Thyroid gland (tissue), 4 donors: ENCODE measurements around the gene TMEM41A. TPM values are rescaled to one million over a fixed set of nuclear protein-coding genes. Genes with fewer than 3 reads are reported as not detected.

Experiments
- DNase-seq, 2 donors: peaks; one replicate each; pipeline ENCODE4 v3.0.0-alpha.2; 2019
- H3K27ac ChIP-seq, 3 donors: fragments of 200-600 bp; sonication (generic); 1 replicate in 2 of 3; 2 replicates in 1 of 3; pipeline ENCODE4 v1.5.1; 2016 to 2019; ENCODE audit warnings: mild to moderate bottlenecking in 1 of 3, moderate library complexity in 1 of 3
- H3K27me3 ChIP-seq: fragments of 200-600 bp; sonication (generic); one replicate; pipeline ENCODE4 v1.5.1; 2019
- H3K36me3 ChIP-seq, 2 donors: fragments of 200-600 bp; sonication (generic); one replicate each; pipeline ENCODE4 v1.5.1; 2016 to 2019
- H3K4me1 ChIP-seq, 2 donors: fragments of 200-600 bp; sonication (generic); one replicate each; pipeline ENCODE4 v1.5.1; 2017 to 2019
- H3K4me3 ChIP-seq, 3 donors: fragments of 200-600 bp; sonication (generic); replicated peaks in 1 of 3; 1 replicate in 2 of 3; 2 replicates in 1 of 3; pipeline ENCODE4 v1.5.1; 2016; ENCODE audit warnings: mild to moderate bottlenecking in 1 of 3
- H3K9me3 ChIP-seq: fragments of 200-600 bp; sonication (generic); one replicate; pipeline ENCODE4 v1.5.1; 2017
- POLR2A ChIP-seq, 2 donors: fragments of 450-650 bp; IDR thresholded peaks; one replicate each; pipeline ENCODE4 v1.6.1; 2017; ENCODE audit warnings: antibody characterized with exemption in 2 of 2, mild to moderate bottlenecking in 2 of 2, moderate library complexity in 1 of 2
- WGBS, 2 donors: methylation state at CpG; one replicate each; pipeline ENCODE4 v1.1.5; 2017; 5-methylcytosine and 5-hydroxymethylcytosine counted together
- intact Hi-C: fragments of 100-400 bp; cut with DNase I; formaldehyde crosslinking; loops from one replicate; pipeline ENCODE4 v1.15.1; 2023
- total RNA-seq, 4 donors: library from RNA; depleted of rRNA; stranded (reverse); fragments of >200 nt; gene quantifications; one replicate each; pipeline ENCODE4 v1.2.3, GENCODE V29; 2016
- TF ChIP-seq, protein P1 (sequence below), 6 experiments: fragments of 200-600 bp in 3 of 6; fragments of 450-650 bp in 3 of 6; sonication (generic) in 3 of 6; IDR thresholded peaks; one replicate each; pipeline ENCODE4 v1.5.1; 2016 to 2019; ENCODE audit warnings: antibody characterized with exemption in 6 of 6, mild to moderate bottlenecking in 2 of 6, inconsistent platforms in 1 of 6, moderate library complexity in 1 of 6

The TMEM41A gene
- total RNA-seq, 4 donors from 2014 or later, result 9.9 to 16.9 (median 11.7) TPM

DNA sequence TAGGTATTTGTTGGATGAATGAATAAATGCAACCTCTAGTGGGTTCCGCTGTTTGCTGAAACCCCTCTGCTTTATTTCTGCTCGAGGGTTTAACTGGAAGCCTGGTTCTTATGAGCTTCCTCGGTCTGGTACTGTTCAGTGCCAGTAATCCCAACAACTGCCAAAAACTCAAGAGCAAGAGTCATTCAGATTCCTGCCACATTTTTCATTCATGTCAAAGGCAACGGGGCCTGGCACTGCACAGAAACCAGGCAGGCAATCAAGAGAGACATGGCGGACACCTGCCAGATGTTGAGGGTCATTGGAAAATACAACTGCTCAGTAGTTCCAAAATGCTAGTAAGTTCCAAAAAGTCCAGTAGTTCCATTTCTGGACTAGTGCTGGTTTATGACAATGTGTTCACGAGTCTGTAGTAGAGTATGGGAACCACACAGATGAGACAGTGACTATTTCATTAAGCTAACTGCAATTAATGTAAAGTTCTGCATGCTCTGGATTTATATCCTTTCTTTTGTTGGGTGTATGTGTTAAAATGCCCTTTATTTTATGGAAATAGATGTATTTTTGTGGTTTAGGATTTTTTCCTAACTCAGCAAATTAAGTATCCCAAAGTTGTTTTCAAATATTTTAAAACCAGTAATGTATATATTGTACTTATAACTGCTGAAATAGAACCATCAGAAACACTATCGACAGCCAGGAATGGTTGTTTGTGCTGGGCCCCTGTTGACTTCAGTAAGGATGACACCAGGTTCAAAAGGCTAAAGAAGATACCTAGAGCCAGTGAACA, 22.7 kb upstream of the TMEM41A start:
- no peak overlapping the region for H3K27ac ChIP-seq
- H3K27me3 ChIP-seq, result no peaks in the 10 kb centered on the region
- DNase-seq, result peak in 1 of 2 donors; percentile 5
- WGBS, 2 donors, result 79 to 84% methylated on average over 7 of the region's 7 CpGs
- H3K4me1 ChIP-seq, result no peaks in the 10 kb centered on the region
- no peak for TF ChIP-seq POLR2A (IDR thresholded peaks at IDR 0.05)
- no peak overlapping the region for H3K4me3 ChIP-seq
- H3K36me3 ChIP-seq, result no peaks in the 10 kb centered on the region
- no peaks in the 10 kb centered on the region for H3K9me3 ChIP-seq
- intact Hi-C loops, result no loop called here

DNA sequence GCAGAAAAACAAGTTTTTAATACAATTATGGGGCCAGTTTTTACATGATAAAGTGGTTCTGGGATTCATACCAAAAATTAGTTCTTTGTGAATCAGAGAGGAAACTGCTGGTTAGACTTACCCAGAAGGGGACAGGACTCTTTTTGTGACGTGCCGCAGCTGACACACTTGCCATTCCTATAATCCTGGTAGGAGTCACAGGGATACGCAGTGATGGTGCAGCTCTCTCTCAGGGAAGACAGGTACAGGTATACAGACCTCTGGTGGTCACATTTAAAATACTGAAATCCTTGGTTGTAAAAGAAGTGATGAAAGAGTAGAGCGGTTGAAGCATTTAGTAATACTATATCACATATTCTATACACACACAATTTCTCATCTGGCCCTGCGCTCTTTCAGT, 20.2 kb upstream of the TMEM41A start:
- Histone ChIP-seq H3K4me1 (no peaks in the 10 kb centered on the region), H3K36me3 (no peaks in the 10 kb centered on the region), H3K27me3 (no peaks in the 10 kb centered on the region), H3K9me3 (no peaks in the 10 kb centered on the region), H3K4me3 (no peak overlapping the region), H3K27ac (no peak overlapping the region)
- WGBS, 2 donors, result 82 to 85% methylated on average over 5 of the region's 5 CpGs
- DNase-seq, result no peak
- intact Hi-C loops, result no loop called here
- TF ChIP-seq POLR2A (IDR thresholded peaks at IDR 0.05), result no peak
- TF ChIP-seq, protein P1, sequence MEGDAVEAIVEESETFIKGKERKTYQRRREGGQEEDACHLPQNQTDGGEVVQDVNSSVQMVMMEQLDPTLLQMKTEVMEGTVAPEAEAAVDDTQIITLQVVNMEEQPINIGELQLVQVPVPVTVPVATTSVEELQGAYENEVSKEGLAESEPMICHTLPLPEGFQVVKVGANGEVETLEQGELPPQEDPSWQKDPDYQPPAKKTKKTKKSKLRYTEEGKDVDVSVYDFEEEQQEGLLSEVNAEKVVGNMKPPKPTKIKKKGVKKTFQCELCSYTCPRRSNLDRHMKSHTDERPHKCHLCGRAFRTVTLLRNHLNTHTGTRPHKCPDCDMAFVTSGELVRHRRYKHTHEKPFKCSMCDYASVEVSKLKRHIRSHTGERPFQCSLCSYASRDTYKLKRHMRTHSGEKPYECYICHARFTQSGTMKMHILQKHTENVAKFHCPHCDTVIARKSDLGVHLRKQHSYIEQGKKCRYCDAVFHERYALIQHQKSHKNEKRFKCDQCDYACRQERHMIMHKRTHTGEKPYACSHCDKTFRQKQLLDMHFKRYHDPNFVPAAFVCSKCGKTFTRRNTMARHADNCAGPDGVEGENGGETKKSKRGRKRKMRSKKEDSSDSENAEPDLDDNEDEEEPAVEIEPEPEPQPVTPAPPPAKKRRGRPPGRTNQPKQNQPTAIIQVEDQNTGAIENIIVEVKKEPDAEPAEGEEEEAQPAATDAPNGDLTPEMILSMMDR (IDR thresholded peaks at IDR 0.05), result no peak

DNA sequence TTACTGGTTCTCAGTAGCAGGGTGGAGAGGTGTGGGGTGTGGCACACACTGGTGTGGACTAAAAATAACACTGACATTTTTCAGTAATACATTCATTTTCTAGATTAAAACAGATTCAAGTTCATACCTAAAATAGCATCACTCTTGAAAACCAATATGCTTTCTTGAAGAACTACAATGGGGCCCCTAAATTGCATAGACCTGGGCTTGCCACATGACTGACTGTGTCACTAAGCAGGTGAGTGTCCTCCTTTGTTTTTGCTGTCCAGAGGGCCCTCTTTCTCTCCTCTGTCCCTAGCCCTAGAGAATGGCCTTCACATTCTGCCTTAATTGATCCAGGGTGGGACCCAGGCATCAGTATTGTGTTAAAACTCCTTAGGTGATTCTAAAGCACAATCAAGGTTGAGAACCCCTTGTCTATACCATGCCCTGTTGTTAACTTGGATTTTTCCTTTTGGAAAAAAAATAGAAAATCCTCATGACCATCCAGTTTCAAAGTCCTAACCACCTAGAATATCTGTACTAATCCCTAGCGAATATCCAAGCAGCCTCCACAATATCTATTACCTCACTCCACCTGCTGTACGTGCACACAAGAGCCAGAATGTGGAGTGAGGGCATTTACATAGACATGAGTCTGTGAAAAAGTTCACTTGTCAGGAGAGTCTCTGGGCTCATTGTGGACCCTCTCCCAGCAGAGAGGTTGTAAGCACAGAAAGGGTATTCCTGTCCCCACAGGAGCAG, 18.7 kb upstream of the TMEM41A start:
- Histone ChIP-seq H3K27ac (no peak overlapping the region), H3K9me3 (no peaks in the 10 kb centered on the region), H3K27me3 (no peaks in the 10 kb centered on the region), H3K4me1 (no peaks in the 10 kb centered on the region), H3K4me3 (no peak overlapping the region), H3K36me3 (no peaks in the 10 kb centered on the region)
- no peak for DNase-seq
- intact Hi-C loops, result no loop called here
- 78 to 85% methylated on average over 2 of the region's 2 CpGs for WGBS, 2 donors
- TF ChIP-seq POLR2A (IDR thresholded peaks at IDR 0.05), result no peak
- TF ChIP-seq, protein P1 (IDR thresholded peaks at IDR 0.05), result no peak

DNA sequence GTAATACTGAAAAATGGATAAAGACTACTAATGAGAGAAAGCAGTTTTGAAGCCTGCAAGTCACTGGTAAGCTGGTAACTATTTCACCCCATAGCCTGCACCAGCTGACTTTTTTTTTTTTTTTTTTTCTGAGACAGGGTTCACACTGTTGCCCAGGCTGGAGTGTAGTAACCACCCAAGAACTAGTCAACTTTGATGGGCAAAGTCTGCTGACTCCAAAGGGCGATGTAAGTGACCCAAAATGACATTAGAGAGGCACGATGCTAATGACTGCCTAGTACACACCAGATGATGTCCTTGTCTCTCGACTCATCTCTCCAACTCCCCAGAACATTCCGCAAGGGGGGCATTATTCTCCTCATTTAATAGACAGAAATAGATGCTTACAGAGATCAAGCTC, 12.9 kb upstream of the TMEM41A start:
- TF ChIP-seq, protein P1 (IDR thresholded peaks at IDR 0.05), result no peak
- TF ChIP-seq POLR2A (IDR thresholded peaks at IDR 0.05), result no peak
- H3K4me3 ChIP-seq, result no peak overlapping the region
- H3K27me3 ChIP-seq, result no peaks in the 10 kb centered on the region
- H3K4me1 ChIP-seq, result no peaks in the 10 kb centered on the region
- H3K36me3 ChIP-seq, result no peaks in the 10 kb centered on the region
- no peak for DNase-seq
- intact Hi-C loops, result no loop called here
- no peak overlapping the region for H3K27ac ChIP-seq
- H3K9me3 ChIP-seq, result no peaks in the 10 kb centered on the region
- 82 to 91% methylated on average over 4 of the region's 4 CpGs for WGBS, 2 donors

DNA sequence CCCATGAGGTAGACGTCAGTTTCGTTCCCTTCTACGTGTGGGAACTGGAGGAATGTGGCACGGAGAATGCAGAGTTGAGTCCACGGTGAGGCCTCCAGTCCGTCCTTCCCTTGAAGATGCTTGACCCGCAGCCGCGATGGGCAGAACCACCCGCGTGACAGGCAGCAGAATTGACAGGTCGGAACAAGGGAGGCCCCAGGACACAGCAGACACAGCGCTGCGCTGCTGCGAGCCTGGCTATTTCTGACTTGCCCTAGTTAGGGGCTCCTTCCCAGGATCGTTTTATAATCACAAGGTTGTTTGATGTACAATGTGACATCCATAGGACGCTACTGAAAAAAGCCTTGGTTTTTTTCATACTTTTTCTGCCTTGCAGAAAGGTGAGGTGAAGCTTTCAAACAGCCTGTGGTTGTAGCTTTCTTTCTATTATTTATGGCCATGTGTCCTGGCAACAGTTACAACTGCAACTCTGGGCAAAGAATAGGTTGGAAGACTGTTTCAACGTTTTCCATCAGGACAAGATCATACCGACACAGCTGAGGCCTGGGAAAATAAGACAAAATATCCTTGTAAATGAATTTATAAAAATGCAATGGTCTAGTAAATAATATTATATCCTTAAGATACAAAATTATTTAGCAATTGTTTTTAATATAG, 9.6 kb upstream of the TMEM41A start:
- 76 to 78% methylated on average over 15 to 19 of the region's 19 CpGs for WGBS, 2 donors
- H3K9me3 ChIP-seq, result no peaks in the 10 kb centered on the region
- no peaks in the 10 kb centered on the region for H3K36me3 ChIP-seq
- H3K27ac ChIP-seq, result no peak overlapping the region
- H3K4me3 ChIP-seq, result no peak overlapping the region
- H3K27me3 ChIP-seq, result no peaks in the 10 kb centered on the region
- intact Hi-C loops, result no loop called here
- no peak for DNase-seq
- TF ChIP-seq, protein P1 (IDR thresholded peaks at IDR 0.05), result no peak
- TF ChIP-seq POLR2A (IDR thresholded peaks at IDR 0.05), result no peak
- H3K4me1 ChIP-seq, result no peaks in the 10 kb centered on the region
